Measurements from ENCODE around the gene CDY2B.
"Not testable (repeated sequence)": the region's sequence is repeated elsewhere in the genome, so short reads cannot be mapped to it uniquely, and the experiment has no call there.

The CDY2B gene, protein sequence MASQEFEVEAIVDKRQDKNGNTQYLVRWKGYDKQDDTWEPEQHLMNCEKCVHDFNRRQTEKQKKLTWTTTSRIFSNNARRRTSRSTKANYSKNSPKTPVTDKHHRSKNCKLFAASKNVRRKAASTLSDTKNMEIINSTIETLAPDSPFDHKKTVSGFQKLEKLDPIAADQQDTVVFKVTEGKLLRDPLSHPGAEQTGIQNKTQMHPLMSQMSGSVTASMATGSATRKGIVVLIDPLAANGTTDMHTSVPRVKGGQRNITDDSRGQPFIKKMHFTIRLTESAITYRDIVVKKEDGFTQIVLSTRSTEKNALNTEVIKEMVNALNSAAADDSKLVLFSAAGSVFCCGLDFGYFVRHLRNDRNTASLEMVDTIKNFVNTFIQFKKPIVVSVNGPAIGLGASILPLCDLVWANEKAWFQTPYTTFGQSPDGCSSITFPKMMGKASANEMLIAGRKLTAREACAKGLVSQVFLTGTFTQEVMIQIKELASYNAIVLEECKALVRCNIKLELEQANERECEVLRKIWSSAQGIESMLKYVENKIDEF

GRCh38 chrY:17880120-17880519 lies at the start of gene CDY2B:
Gene CDY2B (minus strand): TSS chrY:17880220. CDS start chrY:17879892, 328 bp downstream.
- DNase-seq (ENCODE audit: low read depth) = not testable (repeated sequence)

GRCh38 chrY:17908009-17908408 lies 28.0 kb upstream of the CDY2B start:
- not testable (repeated sequence) for DNase-seq (ENCODE audit: low read depth)

GRCh38 chrY:17907351-17907750 lies 27.3 kb upstream of the CDY2B start:
- not testable (repeated sequence) for DNase-seq (ENCODE audit: low read depth)

GRCh38 chrY:17881697-17882096 lies 1.7 kb upstream of the CDY2B start:
- not testable (repeated sequence) for DNase-seq (ENCODE audit: low read depth)

DNA sequence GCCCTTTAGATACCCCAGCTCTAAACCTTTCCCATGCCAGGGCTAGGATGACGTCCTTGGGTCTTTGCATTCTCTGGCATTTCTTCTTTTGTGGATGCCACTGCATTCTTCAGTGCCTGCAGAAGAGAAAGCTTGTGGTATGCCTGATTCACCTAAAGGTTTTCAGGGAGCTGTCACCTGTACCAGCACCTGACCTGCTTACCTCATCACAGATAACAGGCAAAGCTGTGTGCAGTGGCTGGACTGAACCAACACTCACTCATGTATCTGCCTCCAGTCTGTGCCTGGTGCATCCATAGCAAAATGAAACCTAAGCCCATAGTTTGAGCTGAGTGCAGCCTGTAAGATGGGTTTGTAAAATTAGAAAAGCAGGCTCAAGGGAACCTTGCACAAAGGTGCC lies 3.3 kb downstream of the CDY2B start:
- DNase-seq (ENCODE audit: low read depth) = not testable (repeated sequence)

GRCh38 chrY:17875401-17875800 lies 4.6 kb downstream of the CDY2B start:
- DNase-seq (ENCODE audit: low read depth) = not testable (repeated sequence)

- not testable (repeated sequence) for DNase-seq (ENCODE audit: low read depth)
Measured at GRCh38 chrY:17871194-17871903, 8.7 kb downstream of the CDY2B start.

- DNase-seq (ENCODE audit: low read depth) = not testable (repeated sequence)
Measured at GRCh38 chrY:17870737-17871136, 9.3 kb downstream of the CDY2B start.

- DNase-seq (ENCODE audit: low read depth) = not testable (repeated sequence)
Measured at GRCh38 chrY:17867850-17868249, 12.2 kb downstream of the CDY2B start.

GRCh38 chrY:17860634-17861033 lies 19.4 kb downstream of the CDY2B start:
- not testable (repeated sequence) for DNase-seq (ENCODE audit: low read depth)

DNA sequence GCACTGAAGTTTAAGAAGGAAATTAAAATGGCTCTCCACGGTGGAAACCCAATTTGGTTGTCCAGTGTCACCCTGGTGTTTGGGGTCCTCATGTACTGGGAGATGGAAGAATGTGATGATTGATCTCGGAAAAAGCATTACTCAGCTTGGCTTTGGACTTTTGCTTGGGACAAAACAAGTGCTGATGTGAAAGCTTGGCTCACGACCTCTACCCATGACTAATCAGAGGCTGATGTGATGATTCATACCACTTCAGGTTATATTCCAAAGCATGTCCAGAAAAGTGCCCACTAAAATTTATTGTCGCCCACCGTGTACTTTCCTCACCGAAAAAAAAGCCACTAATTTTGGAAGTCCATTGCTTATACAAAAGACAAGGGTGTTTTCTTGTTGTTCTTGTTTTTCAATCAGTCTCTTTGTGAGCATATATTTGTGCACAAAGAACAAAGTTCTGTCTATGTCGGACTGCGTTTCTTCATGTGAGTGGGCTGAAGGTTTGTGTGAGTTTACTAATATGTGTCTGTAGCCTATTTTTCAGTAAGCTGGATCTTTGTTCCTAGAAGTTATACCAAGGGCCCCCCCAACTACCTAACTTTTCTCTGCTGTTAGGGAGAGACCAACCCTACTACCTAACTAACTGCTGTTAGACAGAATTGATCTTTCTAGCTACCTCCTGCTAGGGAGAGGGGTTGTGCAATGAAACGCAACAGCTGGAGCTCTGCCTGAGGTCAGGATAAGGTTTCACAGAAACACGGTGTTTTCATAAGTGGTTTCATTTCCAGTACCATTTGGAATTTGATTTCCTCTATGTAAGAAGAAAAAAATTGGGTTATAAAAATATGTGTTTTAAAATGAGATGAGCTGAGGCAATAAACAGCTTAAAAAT lies 22.8 kb downstream of the CDY2B start:
- not testable (repeated sequence) for DNase-seq (ENCODE audit: low read depth)

GRCh38 chrY:17856508-17856907 lies 23.5 kb downstream of the CDY2B start:
- DNase-seq (ENCODE audit: low read depth) = not testable (repeated sequence)

GRCh38 chrY:17849131-17849530 lies 30.9 kb downstream of the CDY2B start:
- not testable (repeated sequence) for DNase-seq (ENCODE audit: low read depth)

DNA sequence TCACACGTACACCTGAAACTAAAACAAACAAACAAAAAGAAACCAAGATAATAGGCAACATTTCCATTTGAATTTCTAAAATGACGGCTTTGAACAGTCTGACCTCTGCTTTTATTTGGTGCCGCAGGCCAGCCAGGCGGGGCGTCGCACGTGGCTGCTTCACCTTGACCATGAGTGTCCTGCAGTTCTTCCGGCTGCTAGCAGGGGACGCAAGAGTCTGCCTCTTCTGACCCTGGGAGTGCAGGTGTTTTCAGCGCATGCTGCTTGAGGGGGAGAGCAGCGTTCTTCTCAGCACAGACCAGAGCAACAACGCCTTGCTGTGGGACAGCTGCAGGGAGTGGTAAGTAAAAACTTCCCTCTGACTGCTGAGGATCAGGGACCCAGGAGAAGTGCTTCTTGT lies 47.9 kb downstream of the CDY2B start:
- not testable (repeated sequence) for DNase-seq (ENCODE audit: low read depth)
